Nephron (organoid): ENCODE results near the gene ZNF155.

Experiments used
- H3K27ac Mint-ChIP-seq, 3 experiments: 2 replicates each; pipeline ENCODE4 v1.8.0; 2020; ENCODE audit warnings: mixed read lengths in 3 of 3, mild to moderate bottlenecking in 2 of 3, moderate library complexity in 1 of 3
- H3K27me3 Mint-ChIP-seq: 2 replicates; pipeline ENCODE4 v1.8.0; 2021; ENCODE audit warnings: low read depth, mild to moderate bottlenecking, moderate library complexity, mixed read lengths
- H3K36me3 Mint-ChIP-seq: 2 replicates; pipeline ENCODE4 v1.8.0; 2020; ENCODE audit warnings: low read depth, mixed read lengths
- H3K4me1 Mint-ChIP-seq: 2 replicates; pipeline ENCODE4 v1.8.0; 2020; ENCODE audit warnings: mixed read lengths
- H3K4me3 Mint-ChIP-seq, 3 experiments: 2 replicates each; pipeline ENCODE4 v1.8.0; 2020; ENCODE audit warnings: mild to moderate bottlenecking in 3 of 3, mixed read lengths in 3 of 3, moderate library complexity in 2 of 3
- H3K9me3 Mint-ChIP-seq: 2 replicates; pipeline ENCODE4 v1.8.0; 2020; ENCODE audit warnings: mixed read lengths
- CTCF ChIP-seq, 3 experiments: fragments of 200-600 bp; sonication (generic); IDR thresholded peaks; one replicate each; pipeline ENCODE4 v1.5.0; 2021; ENCODE audit warnings: antibody characterized with exemption in 3 of 3; ENCODE audit not compliant: unreplicated experiment in 3 of 3

Gene ZNF155

GRCh38 chr19:43960411-43960810, 23.6 kb upstream of the ZNF155 start:
- H3K9me3 Mint-ChIP-seq = peaks cover 80% of the 10 kb centered on the region
- no peak overlapping the region for H3K27ac Mint-ChIP-seq

GRCh38 chr19:43966079-43966694, 17.8 kb upstream of the ZNF155 start:
- H3K4me3 Mint-ChIP-seq = no peak overlapping the region
- peaks cover 4% of the 10 kb centered on the region for H3K27me3 Mint-ChIP-seq
- TF ChIP-seq CTCF (IDR thresholded peaks at IDR 0.05; ENCODE audit: unreplicated experiment in 3 of 3) = no peak
- peaks cover 100% of the 10 kb centered on the region for H3K36me3 Mint-ChIP-seq
- H3K27ac Mint-ChIP-seq = no peak overlapping the region
- H3K9me3 Mint-ChIP-seq = peaks cover 85% of the 10 kb centered on the region
- no peaks in the 10 kb centered on the region for H3K4me1 Mint-ChIP-seq

More at GRCh38 chr19:43960411-43960810, 23.6 kb upstream of the ZNF155 start:
- Mint-ChIP-seq H3K4me1 (no peaks in the 10 kb centered on the region), H3K4me3 (no peak overlapping the region), H3K36me3 (peaks cover 94% of the 10 kb centered on the region), H3K27me3 (no peaks in the 10 kb centered on the region)
- TF ChIP-seq CTCF (IDR thresholded peaks at IDR 0.05; ENCODE audit: unreplicated experiment in 3 of 3) = no peak

GRCh38 chr19:43976732-43977131, 7.3 kb upstream of the ZNF155 start:
- H3K9me3 Mint-ChIP-seq = peaks cover 80% of the 10 kb centered on the region
- TF ChIP-seq CTCF (IDR thresholded peaks at IDR 0.05; ENCODE audit: unreplicated experiment in 3 of 3) = no peak
- H3K4me3 Mint-ChIP-seq = no peak overlapping the region
- peaks cover 77% of the 10 kb centered on the region for H3K36me3 Mint-ChIP-seq
- H3K27ac Mint-ChIP-seq = no peak overlapping the region
- H3K27me3 Mint-ChIP-seq = no peaks in the 10 kb centered on the region
- H3K4me1 Mint-ChIP-seq = no peaks in the 10 kb centered on the region

- TF ChIP-seq CTCF (IDR thresholded peaks at IDR 0.05; ENCODE audit: unreplicated experiment in 3 of 3) = no peak
- Mint-ChIP-seq H3K4me1 (no peaks in the 10 kb centered on the region), H3K27me3 (no peaks in the 10 kb centered on the region), H3K36me3 (peaks cover 41% of the 10 kb centered on the region), H3K9me3 (peaks cover 32% of the 10 kb centered on the region), H3K4me3 (peak overlapping the region; percentile 93 to 99 (median 97)), H3K27ac (no peak overlapping the region)
Observed at GRCh38 chr19:43983544-43983911, 460 bp upstream of the ZNF155 start.

GRCh38 chr19:43984687-43985000, 656 bp downstream of the ZNF155 start:
- Mint-ChIP-seq H3K4me3 (peak overlapping the region; percentile 93 to 99 (median 97)), H3K27ac (no peak overlapping the region), H3K36me3 (peaks cover 43% of the 10 kb centered on the region), H3K9me3 (peaks cover 29% of the 10 kb centered on the region), H3K4me1 (no peaks in the 10 kb centered on the region), H3K27me3 (no peaks in the 10 kb centered on the region)
- no peak for TF ChIP-seq CTCF (IDR thresholded peaks at IDR 0.05; ENCODE audit: unreplicated experiment in 3 of 3)

- H3K36me3 Mint-ChIP-seq = peaks cover 44% of the 10 kb centered on the region
- peaks cover 21% of the 10 kb centered on the region for H3K9me3 Mint-ChIP-seq
- H3K4me3 Mint-ChIP-seq = no peak overlapping the region
- no peaks in the 10 kb centered on the region for H3K27me3 Mint-ChIP-seq
- no peak for TF ChIP-seq CTCF (IDR thresholded peaks at IDR 0.05; ENCODE audit: unreplicated experiment in 3 of 3)
- no peak overlapping the region for H3K27ac Mint-ChIP-seq
- peaks cover 10% of the 10 kb centered on the region for H3K4me1 Mint-ChIP-seq
Observed at GRCh38 chr19:43997631-43998290, 13.8 kb downstream of the ZNF155 start.
